Anterior cingulate cortex (tissue), 58 donors: ENCODE measurements around the gene PRPF31.

ENCODE experiments used
- DNase-seq, 58 donors: peaks; one replicate each; lab custom pipeline; 2025; lab: John Stamatoyannopoulos, UW

PRPF31 gene

GRCh38 chr19:54105796-54106195 lies 9.8 kb upstream of the PRPF31 start:
- DNase-seq, result no peak

GRCh38 chr19:54106716-54107115 lies 8.8 kb upstream of the PRPF31 start:
- no peak for DNase-seq

- no peak for DNase-seq
Measured at GRCh38 chr19:54107876-54108490, 7.6 kb upstream of the PRPF31 start.

- DNase-seq, result no peak
Measured at GRCh38 chr19:54108496-54108895, 7.1 kb upstream of the PRPF31 start.

GRCh38 chr19:54109651-54110050 lies 5.9 kb upstream of the PRPF31 start:
- peak in 1 of 58 donors; percentile 6 for DNase-seq

- peak in 42 of 58 donors; percentile 5 to 62 (median 26) for DNase-seq
Measured at GRCh38 chr19:54114340-54115108, 1.0 kb upstream of the PRPF31 start.

GRCh38 chr19:54121259-54121658 lies 5.7 kb downstream of the PRPF31 start:
- DNase-seq, result no peak

- DNase-seq, result no peak
Measured at GRCh38 chr19:54123682-54124081, 8.1 kb downstream of the PRPF31 start.

GRCh38 chr19:54124393-54124792 lies 8.8 kb downstream of the PRPF31 start:
- no peak for DNase-seq

GRCh38 chr19:54125713-54126112 lies 10.2 kb downstream of the PRPF31 start:
- DNase-seq, result no peak

GRCh38 chr19:54127688-54128440 lies 12.3 kb downstream of the PRPF31 start:
- no peak for DNase-seq

- no peak for DNase-seq
Measured at GRCh38 chr19:54128441-54128725, 12.8 kb downstream of the PRPF31 start.

- no peak for DNase-seq
Measured at GRCh38 chr19:54128796-54129616, 13.5 kb downstream of the PRPF31 start.

GRCh38 chr19:54129617-54129996 lies 14.1 kb downstream of the PRPF31 start:
- no peak for DNase-seq

GRCh38 chr19:54133312-54133956 lies 17.9 kb downstream of the PRPF31 start:
- peak in 9 of 58 donors; percentile 7 to 85 (median 17) for DNase-seq

- no peak for DNase-seq
Measured at GRCh38 chr19:54133957-54134590, 18.5 kb downstream of the PRPF31 start.

GRCh38 chr19:54136086-54136863 lies 20.7 kb downstream of the PRPF31 start:
- peak in 3 of 58 donors; percentile 20 to 46 (median 41) for DNase-seq

- DNase-seq, result peak; percentile 96 to 100 (median 100)
Measured at GRCh38 chr19:54136864-54137698, 21.5 kb downstream of the PRPF31 start.
